ENCODE results near the gene FBXO40.

Gene FBXO40

GRCh38 chr3:121663171-121663847 lies 70.1 kb downstream of the FBXO40 start:
- no peak for DNase-seq (ENCODE audit: low read depth)

GRCh38 chr3:121665488-121665887 lies 72.3 kb downstream of the FBXO40 start:
- DNase-seq (ENCODE audit: low read depth): no peak

GRCh38 chr3:121667333-121667732 lies 74.2 kb downstream of the FBXO40 start:
- no peak for DNase-seq (ENCODE audit: low read depth)

- DNase-seq (ENCODE audit: low read depth): no peak
Measured at GRCh38 chr3:121670676-121671075, 77.5 kb downstream of the FBXO40 start.

GRCh38 chr3:121677141-121677540 lies 84.0 kb downstream of the FBXO40 start:
- DNase-seq (ENCODE audit: low read depth): no peak

All from activated T-cell treated with anti-CD3 and anti-CD28 coated beads for 48 hours (primary cell).